Loucy (cell line): Measurements from ENCODE around the gene EXOC2.
A peak's percentile ranks its signal among the peaks of the same experiment; 100 is the strongest.

Source experiments
- H2AFZ ChIP-seq: fragments of 200-600 bp; sonication (generic); 2 replicates; pipeline ENCODE4 v1.6.0; 2016; ENCODE audit warnings: antibody characterized with exemption, mild to moderate bottlenecking, low read length, moderate library complexity
- H3F3A ChIP-seq: fragments of 200-600 bp; 2 replicates; pipeline ENCODE4 v1.6.0; 2016; ENCODE audit warnings: antibody characterized with exemption, low read depth, mild to moderate bottlenecking
- H3K27me3 ChIP-seq: fragments of 200-600 bp; sonication (generic); 2 replicates; pipeline ENCODE4 v1.6.1; 2014; ENCODE audit warnings: low read length, mild to moderate bottlenecking; ENCODE audit not compliant: insufficient read depth, poor library complexity, severe bottlenecking
- H3K36me3 ChIP-seq: fragments of 200-600 bp; sonication (generic); 2 replicates; pipeline ENCODE4 v1.6.1; 2016; ENCODE audit warnings: low read length; ENCODE audit not compliant: insufficient read depth
- H3K4me1 ChIP-seq: fragments of 200-600 bp; sonication (generic); 2 replicates; pipeline ENCODE4 v1.5.1; 2014; ENCODE audit warnings: low read length, mild to moderate bottlenecking; ENCODE audit not compliant: insufficient read depth, poor library complexity, severe bottlenecking
- H3K4me2 ChIP-seq: fragments of 200-600 bp; sonication (generic); 2 replicates; pipeline ENCODE4 v1.6.0; 2014; ENCODE audit warnings: antibody characterized with exemption, low read length, low read depth, mild to moderate bottlenecking; ENCODE audit not compliant: poor library complexity, severe bottlenecking
- H3K4me3 ChIP-seq: fragments of 200-600 bp; sonication (generic); 2 replicates; pipeline ENCODE4 v1.5.1; 2014; ENCODE audit warnings: low read length, mild to moderate bottlenecking, mixed read lengths; ENCODE audit not compliant: poor library complexity, severe bottlenecking
- H3K79me2 ChIP-seq: fragments of 200-600 bp; sonication (generic); 2 replicates; pipeline ENCODE4 v1.6.1; 2014; ENCODE audit warnings: low read length; ENCODE audit not compliant: insufficient read depth
- H3K9ac ChIP-seq: fragments of 200-600 bp; sonication (generic); 2 replicates; pipeline ENCODE4 v1.6.0; 2014; ENCODE audit warnings: mild to moderate bottlenecking, low read depth, low read length, moderate library complexity; ENCODE audit not compliant: poor library complexity, severe bottlenecking
- H3K9me2 ChIP-seq: fragments of 200-600 bp; sonication (generic); replicated peaks from 2 replicates; pipeline ENCODE4 v1.6.1; 2016; ENCODE audit warnings: low read depth, low read length, mixed read lengths
- H3K9me3 ChIP-seq: fragments of 200-600 bp; sonication (generic); 2 replicates; pipeline ENCODE4 v1.6.1; 2014; ENCODE audit warnings: mild to moderate bottlenecking, antibody characterized with exemption, low read length, low read depth; ENCODE audit not compliant: insufficient read depth
- H4K20me1 ChIP-seq: fragments of 200-600 bp; sonication (generic); 2 replicates; pipeline ENCODE4 v1.6.0; 2014; ENCODE audit warnings: antibody characterized with exemption, low read length, mild to moderate bottlenecking; ENCODE audit not compliant: insufficient read depth, poor library complexity, severe bottlenecking
- EZH2phosphoT487 ChIP-seq: fragments of 200-600 bp; IDR thresholded peaks from 2 replicates; pipeline ENCODE4 v1.6.1; 2018; ENCODE audit warnings: antibody characterized with exemption, mild to moderate bottlenecking, moderate library complexity, borderline replicate concordance
- TF ChIP-seq, protein P1 (sequence below): fragments of 200-600 bp; sonication (generic); conservative IDR thresholded peaks from 2 replicates; pipeline ENCODE4 v1.5.1; 2014; ENCODE audit warnings: mild to moderate bottlenecking, antibody characterized with exemption, low read length

Gene EXOC2

GRCh38 chr6:583116-583515 lies 109.8 kb downstream of the EXOC2 start:
- Histone ChIP-seq H3K4me2 (no peak overlapping the region), H3K27me3 (no peaks in the 10 kb centered on the region), H4K20me1 (no peaks in the 10 kb centered on the region), H2AFZ (no peak overlapping the region), H3K9ac (no peak overlapping the region), H3K9me2 (no peaks in the 10 kb centered on the region), H3K36me3 (peaks cover 4% of the 10 kb centered on the region; the same call in 1 of the 2 replicates), H3K4me3 (no peak overlapping the region), H3K4me1 (peaks cover 8% of the 10 kb centered on the region), H3K9me3 (no peaks in the 10 kb centered on the region), H3K79me2 (no peaks in the 10 kb centered on the region), H3F3A (no peaks in the 10 kb centered on the region)
- no peak for TF ChIP-seq EZH2phosphoT487
- TF ChIP-seq, protein P1, sequence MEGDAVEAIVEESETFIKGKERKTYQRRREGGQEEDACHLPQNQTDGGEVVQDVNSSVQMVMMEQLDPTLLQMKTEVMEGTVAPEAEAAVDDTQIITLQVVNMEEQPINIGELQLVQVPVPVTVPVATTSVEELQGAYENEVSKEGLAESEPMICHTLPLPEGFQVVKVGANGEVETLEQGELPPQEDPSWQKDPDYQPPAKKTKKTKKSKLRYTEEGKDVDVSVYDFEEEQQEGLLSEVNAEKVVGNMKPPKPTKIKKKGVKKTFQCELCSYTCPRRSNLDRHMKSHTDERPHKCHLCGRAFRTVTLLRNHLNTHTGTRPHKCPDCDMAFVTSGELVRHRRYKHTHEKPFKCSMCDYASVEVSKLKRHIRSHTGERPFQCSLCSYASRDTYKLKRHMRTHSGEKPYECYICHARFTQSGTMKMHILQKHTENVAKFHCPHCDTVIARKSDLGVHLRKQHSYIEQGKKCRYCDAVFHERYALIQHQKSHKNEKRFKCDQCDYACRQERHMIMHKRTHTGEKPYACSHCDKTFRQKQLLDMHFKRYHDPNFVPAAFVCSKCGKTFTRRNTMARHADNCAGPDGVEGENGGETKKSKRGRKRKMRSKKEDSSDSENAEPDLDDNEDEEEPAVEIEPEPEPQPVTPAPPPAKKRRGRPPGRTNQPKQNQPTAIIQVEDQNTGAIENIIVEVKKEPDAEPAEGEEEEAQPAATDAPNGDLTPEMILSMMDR = no peak

DNA sequence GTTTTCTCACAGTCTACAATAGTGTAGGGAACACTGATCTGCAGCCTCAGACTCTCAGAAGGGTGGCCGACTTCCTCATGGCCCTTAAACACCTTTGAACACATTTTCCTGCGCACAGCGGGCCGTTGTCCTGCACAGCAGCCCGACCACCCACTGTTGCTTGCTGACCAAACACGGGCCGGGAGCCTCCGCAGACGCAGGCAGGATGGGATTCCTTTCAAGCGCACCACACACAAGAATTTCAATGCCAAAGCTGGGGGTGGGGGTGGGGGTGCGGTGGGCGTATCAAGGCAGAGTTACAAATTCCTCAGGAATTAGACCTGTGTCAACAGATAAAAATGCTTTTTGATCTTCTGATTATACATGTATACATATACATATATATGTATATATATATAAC lies 110.6 kb downstream of the EXOC2 start:
- Histone ChIP-seq H3K9me3 (no peaks in the 10 kb centered on the region), H3K4me1 (peaks cover 8% of the 10 kb centered on the region), H3K4me2 (no peak overlapping the region), H3K27me3 (no peaks in the 10 kb centered on the region), H3K36me3 (no peaks in the 10 kb centered on the region), H3K4me3 (no peak overlapping the region), H3K79me2 (no peaks in the 10 kb centered on the region), H4K20me1 (no peaks in the 10 kb centered on the region), H3F3A (no peaks in the 10 kb centered on the region), H3K9me2 (no peaks in the 10 kb centered on the region), H3K9ac (no peak overlapping the region), H2AFZ (no peak overlapping the region)
- TF ChIP-seq, protein P1 = no peak
- no peak for TF ChIP-seq EZH2phosphoT487

- Histone ChIP-seq H3K79me2 (no peaks in the 10 kb centered on the region), H3K9me2 (no peaks in the 10 kb centered on the region), H3K9ac (no peak overlapping the region), H3K27me3 (no peaks in the 10 kb centered on the region), H3K36me3 (peaks cover 18% of the 10 kb centered on the region; the same call in 1 of the 2 replicates), H3K4me3 (no peak overlapping the region), H3K4me1 (no peaks in the 10 kb centered on the region), H4K20me1 (no peaks in the 10 kb centered on the region), H3F3A (no peaks in the 10 kb centered on the region), H3K9me3 (peaks cover 7% of the 10 kb centered on the region), H2AFZ (no peak overlapping the region), H3K4me2 (no peak overlapping the region)
- TF ChIP-seq, protein P1 = peak; percentile 58
- TF ChIP-seq EZH2phosphoT487 = no peak
Observed at GRCh38 chr6:579339-579738, 113.6 kb downstream of the EXOC2 start.
